Measurements from ENCODE around the gene SETD9.

Gene SETD9

GRCh38 chr5:56900858-56901578, 8.4 kb upstream of the SETD9 start:
- no peaks in the 10 kb centered on the region for H3K9me3 ChIP-seq (ENCODE audit: control insufficient read depth, low read length)
- H3K4me1 ChIP-seq (ENCODE audit: control insufficient read depth, insufficient read depth, low read length), result no peaks in the 10 kb centered on the region
- H3K9ac ChIP-seq (ENCODE audit: low read length), result no peak overlapping the region
- H3K36me3 ChIP-seq (ENCODE audit: control insufficient read depth, insufficient read depth, low read length), result no peaks in the 10 kb centered on the region
- H3K27me3 ChIP-seq (ENCODE audit: control insufficient read depth, insufficient read depth, low read length), result no peaks in the 10 kb centered on the region
- H3K4me3 ChIP-seq (ENCODE audit: low read length), result no peak overlapping the region

GRCh38 chr5:56908942-56909293, 478 bp upstream of the SETD9 start:
- Histone ChIP-seq H3K4me3 (ENCODE audit: low read length) (peak overlapping the region; percentile 71), H3K4me1 (ENCODE audit: control insufficient read depth, insufficient read depth, low read length) (no peaks in the 10 kb centered on the region), H3K9ac (ENCODE audit: low read length) (peak overlapping the region; percentile 85), H3K36me3 (ENCODE audit: control insufficient read depth, insufficient read depth, low read length) (no peaks in the 10 kb centered on the region), H3K9me3 (ENCODE audit: control insufficient read depth, low read length) (no peaks in the 10 kb centered on the region), H3K27me3 (ENCODE audit: control insufficient read depth, insufficient read depth, low read length) (no peaks in the 10 kb centered on the region)

GRCh38 chr5:56910210-56910965, 992 bp downstream of the SETD9 start:
- Histone ChIP-seq H3K4me1 (ENCODE audit: control insufficient read depth, insufficient read depth, low read length) (no peaks in the 10 kb centered on the region), H3K9ac (ENCODE audit: low read length) (peak overlapping the region; percentile 95), H3K9me3 (ENCODE audit: control insufficient read depth, low read length) (no peaks in the 10 kb centered on the region), H3K27me3 (ENCODE audit: control insufficient read depth, insufficient read depth, low read length) (no peaks in the 10 kb centered on the region), H3K4me3 (ENCODE audit: low read length) (peak overlapping the region; percentile 98), H3K36me3 (ENCODE audit: control insufficient read depth, insufficient read depth, low read length) (no peaks in the 10 kb centered on the region)

- no peaks in the 10 kb centered on the region for H3K4me1 ChIP-seq (ENCODE audit: control insufficient read depth, insufficient read depth, low read length)
- no peaks in the 10 kb centered on the region for H3K27me3 ChIP-seq (ENCODE audit: control insufficient read depth, insufficient read depth, low read length)
- no peaks in the 10 kb centered on the region for H3K9me3 ChIP-seq (ENCODE audit: control insufficient read depth, low read length)
- no peak overlapping the region for H3K9ac ChIP-seq (ENCODE audit: low read length)
- no peak overlapping the region for H3K4me3 ChIP-seq (ENCODE audit: low read length)
- H3K36me3 ChIP-seq (ENCODE audit: control insufficient read depth, insufficient read depth, low read length), result no peaks in the 10 kb centered on the region
Measured at GRCh38 chr5:56913766-56914165, 4.4 kb downstream of the SETD9 start.

- Histone ChIP-seq H3K9ac (ENCODE audit: low read length) (no peak overlapping the region), H3K36me3 (ENCODE audit: control insufficient read depth, insufficient read depth, low read length) (no peaks in the 10 kb centered on the region), H3K9me3 (ENCODE audit: control insufficient read depth, low read length) (no peaks in the 10 kb centered on the region), H3K27me3 (ENCODE audit: control insufficient read depth, insufficient read depth, low read length) (no peaks in the 10 kb centered on the region), H3K4me1 (ENCODE audit: control insufficient read depth, insufficient read depth, low read length) (no peaks in the 10 kb centered on the region), H3K4me3 (ENCODE audit: low read length) (no peak overlapping the region)
Measured at GRCh38 chr5:56914678-56915077, 5.3 kb downstream of the SETD9 start.

GRCh38 chr5:56917534-56917933, 8.1 kb downstream of the SETD9 start:
- Histone ChIP-seq H3K9ac (ENCODE audit: low read length) (no peak overlapping the region), H3K4me1 (ENCODE audit: control insufficient read depth, insufficient read depth, low read length) (no peaks in the 10 kb centered on the region)

GRCh38 chr5:56918054-56918453, 8.7 kb downstream of the SETD9 start:
- Histone ChIP-seq H3K9me3 (ENCODE audit: control insufficient read depth, low read length) (no peaks in the 10 kb centered on the region), H3K27me3 (ENCODE audit: control insufficient read depth, insufficient read depth, low read length) (no peaks in the 10 kb centered on the region), H3K4me1 (ENCODE audit: control insufficient read depth, insufficient read depth, low read length) (no peaks in the 10 kb centered on the region), H3K9ac (ENCODE audit: low read length) (no peak overlapping the region), H3K36me3 (ENCODE audit: control insufficient read depth, insufficient read depth, low read length) (no peaks in the 10 kb centered on the region), H3K4me3 (ENCODE audit: low read length) (no peak overlapping the region)

More at GRCh38 chr5:56917534-56917933, 8.1 kb downstream of the SETD9 start:
- H3K9me3 ChIP-seq (ENCODE audit: control insufficient read depth, low read length), result no peaks in the 10 kb centered on the region
- H3K27me3 ChIP-seq (ENCODE audit: control insufficient read depth, insufficient read depth, low read length), result no peaks in the 10 kb centered on the region
- H3K36me3 ChIP-seq (ENCODE audit: control insufficient read depth, insufficient read depth, low read length), result no peaks in the 10 kb centered on the region
- H3K4me3 ChIP-seq (ENCODE audit: low read length), result no peak overlapping the region

GRCh38 chr5:56919942-56920662, 10.7 kb downstream of the SETD9 start:
- Histone ChIP-seq H3K9me3 (ENCODE audit: control insufficient read depth, low read length) (no peaks in the 10 kb centered on the region), H3K9ac (ENCODE audit: low read length) (no peak overlapping the region), H3K27me3 (ENCODE audit: control insufficient read depth, insufficient read depth, low read length) (no peaks in the 10 kb centered on the region), H3K4me1 (ENCODE audit: control insufficient read depth, insufficient read depth, low read length) (no peaks in the 10 kb centered on the region), H3K36me3 (ENCODE audit: control insufficient read depth, insufficient read depth, low read length) (no peaks in the 10 kb centered on the region), H3K4me3 (ENCODE audit: low read length) (no peak overlapping the region)

- H3K27me3 ChIP-seq (ENCODE audit: control insufficient read depth, insufficient read depth, low read length), result no peaks in the 10 kb centered on the region
- no peaks in the 10 kb centered on the region for H3K36me3 ChIP-seq (ENCODE audit: control insufficient read depth, insufficient read depth, low read length)
- H3K9me3 ChIP-seq (ENCODE audit: control insufficient read depth, low read length), result no peaks in the 10 kb centered on the region
- H3K4me1 ChIP-seq (ENCODE audit: control insufficient read depth, insufficient read depth, low read length), result no peaks in the 10 kb centered on the region
- no peak overlapping the region for H3K4me3 ChIP-seq (ENCODE audit: low read length)
- H3K9ac ChIP-seq (ENCODE audit: low read length), result no peak overlapping the region
Measured at GRCh38 chr5:56922922-56923321, 13.5 kb downstream of the SETD9 start.

- no peak overlapping the region for H3K4me3 ChIP-seq (ENCODE audit: low read length)
- no peaks in the 10 kb centered on the region for H3K27me3 ChIP-seq (ENCODE audit: control insufficient read depth, insufficient read depth, low read length)
- no peak overlapping the region for H3K9ac ChIP-seq (ENCODE audit: low read length)
- H3K9me3 ChIP-seq (ENCODE audit: control insufficient read depth, low read length), result no peaks in the 10 kb centered on the region
- H3K4me1 ChIP-seq (ENCODE audit: control insufficient read depth, insufficient read depth, low read length), result no peaks in the 10 kb centered on the region
- no peaks in the 10 kb centered on the region for H3K36me3 ChIP-seq (ENCODE audit: control insufficient read depth, insufficient read depth, low read length)
Measured at GRCh38 chr5:56934325-56934724, 24.9 kb downstream of the SETD9 start.

GRCh38 chr5:56938858-56939257, 29.5 kb downstream of the SETD9 start:
- Histone ChIP-seq H3K9me3 (ENCODE audit: control insufficient read depth, low read length) (no peaks in the 10 kb centered on the region), H3K4me3 (ENCODE audit: low read length) (no peak overlapping the region), H3K36me3 (ENCODE audit: control insufficient read depth, insufficient read depth, low read length) (peaks cover 14% of the 10 kb centered on the region), H3K4me1 (ENCODE audit: control insufficient read depth, insufficient read depth, low read length) (peaks cover 4% of the 10 kb centered on the region), H3K9ac (ENCODE audit: low read length) (no peak overlapping the region), H3K27me3 (ENCODE audit: control insufficient read depth, insufficient read depth, low read length) (no peaks in the 10 kb centered on the region)

GRCh38 chr5:56941981-56942380, 32.6 kb downstream of the SETD9 start:
- H3K9ac ChIP-seq (ENCODE audit: low read length), result peak overlapping the region; percentile 8
- H3K4me1 ChIP-seq (ENCODE audit: control insufficient read depth, insufficient read depth, low read length), result peaks cover 4% of the 10 kb centered on the region
- peaks cover 14% of the 10 kb centered on the region for H3K36me3 ChIP-seq (ENCODE audit: control insufficient read depth, insufficient read depth, low read length)
- no peaks in the 10 kb centered on the region for H3K9me3 ChIP-seq (ENCODE audit: control insufficient read depth, low read length)
- H3K4me3 ChIP-seq (ENCODE audit: low read length), result no peak overlapping the region
- H3K27me3 ChIP-seq (ENCODE audit: control insufficient read depth, insufficient read depth, low read length), result no peaks in the 10 kb centered on the region

Data from mucosa of stomach (tissue), 1 donor.